IMR-90 (cell line): ENCODE measurements around the gene LRRC15. TPM values are rescaled to one million over a fixed set of nuclear protein-coding genes. Genes with fewer than 3 reads are reported as not detected.

Experiments used
- ATAC-seq: fragments of 200-7000 bp; cut with Tn5 transposase; 2 replicates; pipeline ENCODE4 v1.9.1; 2020; ENCODE audit warnings: low read depth, mild to moderate bottlenecking, moderate library complexity
- BruUV-seq: library from RNA; stranded (reverse); fragments of 400-500 nt; replicated peaks from 2 replicates; lab custom pipeline; 2021; lab: Mats Ljungman, UMichigan
- CTCF ChIA-PET: fragments of 300-600 bp; formaldehyde crosslinking; extraction: SDS; loops from one replicate; lab custom pipeline; 2021; ENCODE audit warnings: antibody characterized with exemption; lab: Yijun Ruan, JAX
- POLR2A ChIA-PET: fragments of 300-600 bp; sonication (Branson Sonifier 250); formaldehyde crosslinking; loops from one replicate; lab custom pipeline; 2022; ENCODE audit warnings: antibody characterized with exemption; ENCODE audit not compliant: unreplicated experiment; lab: Charles Lee
- DNase-seq: peaks from one replicate; pipeline ENCODE4 v3.0.0; 2013
- H2AFZ ChIP-seq: replicated peaks from 2 replicates; pipeline ENCODE3; 2013; ENCODE audit warnings: low read length, mild to moderate bottlenecking; ENCODE audit not compliant: poor library complexity
- H2AK5ac ChIP-seq: 2 replicates; pipeline ENCODE4 v1.6.1; 2013; ENCODE audit warnings: low read depth, low read length, inconsistent platforms
- H2AK9ac ChIP-seq: replicated peaks from 2 replicates; pipeline ENCODE3; 2013; ENCODE audit warnings: mild to moderate bottlenecking, low read depth, low read length, moderate library complexity; ENCODE audit not compliant: poor library complexity
- H2BK120ac ChIP-seq: 2 replicates; pipeline ENCODE4 v1.6.1; 2013; ENCODE audit warnings: low read depth, low read length, inconsistent platforms
- H2BK15ac ChIP-seq: 3 replicates; pipeline ENCODE4 v1.6.1; 2013; ENCODE audit warnings: low read depth, low read length, inconsistent platforms
- H2BK20ac ChIP-seq: 2 replicates; pipeline ENCODE4 v1.6.1; 2013; ENCODE audit warnings: low read depth, mild to moderate bottlenecking, inconsistent platforms, low read length, moderate library complexity
- H2BK5ac ChIP-seq: 2 replicates; pipeline ENCODE4 v1.6.1; 2013; ENCODE audit warnings: mild to moderate bottlenecking, low read depth, low read length, inconsistent platforms; ENCODE audit not compliant: poor library complexity, severe bottlenecking
- H3K14ac ChIP-seq: replicated peaks from 2 replicates; pipeline ENCODE4 v1.6.1; 2013; ENCODE audit warnings: low read depth, low read length, inconsistent platforms
- H3K18ac ChIP-seq: 2 replicates; pipeline ENCODE4 v1.6.1; 2013; ENCODE audit warnings: low read depth, low read length, control low read depth
- H3K23ac ChIP-seq: 2 replicates; pipeline ENCODE4 v1.6.1; 2013; ENCODE audit warnings: low read depth, low read length, inconsistent platforms
- H3K27ac ChIP-seq: 2 replicates; pipeline ENCODE4 v1.5.1; 2013; ENCODE audit warnings: mild to moderate bottlenecking, control low read depth, low read length; ENCODE audit not compliant: insufficient read depth
- H3K27me3 ChIP-seq: 2 replicates; pipeline ENCODE4 v1.6.1; 2013; ENCODE audit warnings: low read length; ENCODE audit not compliant: control insufficient read depth, insufficient read depth
- H3K36me3 ChIP-seq: 2 replicates; pipeline ENCODE4 v1.6.1; 2013; ENCODE audit warnings: low read length, mixed read lengths; ENCODE audit not compliant: control insufficient read depth, insufficient read depth
- H3K4ac ChIP-seq: 2 replicates; pipeline ENCODE4 v1.6.1; 2013; ENCODE audit warnings: low read depth, low read length, inconsistent platforms
- H3K4me1 ChIP-seq: 2 replicates; pipeline ENCODE4 v1.6.1; 2013; ENCODE audit warnings: low read length, mixed read lengths; ENCODE audit not compliant: control insufficient read depth, insufficient read depth
- H3K4me2 ChIP-seq: 2 replicates; pipeline ENCODE4 v1.6.1; 2013; ENCODE audit warnings: low read depth, mild to moderate bottlenecking, control low read depth, low read length, moderate library complexity
- H3K4me3 ChIP-seq: 2 replicates; pipeline ENCODE4 v1.5.1; 2013; ENCODE audit warnings: low read depth, mild to moderate bottlenecking, control low read depth, low read length, moderate library complexity; ENCODE audit not compliant: insufficient read depth
- H3K56ac ChIP-seq: 2 replicates; pipeline ENCODE4 v1.6.1; 2013; ENCODE audit warnings: low read length, inconsistent platforms; ENCODE audit not compliant: insufficient read depth; ENCODE audit errors: extremely low read depth
- H3K79me1 ChIP-seq, 2 experiments: 2 replicates each; pipeline ENCODE4 v1.6.1; 2013; ENCODE audit warnings: low read length in 2 of 2, inconsistent platforms in 1 of 2, low read depth in 1 of 2
- H3K9ac ChIP-seq: 2 replicates; pipeline ENCODE4 v1.6.1; 2013; ENCODE audit warnings: low read depth, low read length, control low read depth
- H3K9me1 ChIP-seq: 2 replicates; pipeline ENCODE4 v1.6.1; 2013; ENCODE audit warnings: low read length, inconsistent platforms; ENCODE audit not compliant: insufficient read depth
- H3K9me3 ChIP-seq: 2 replicates; pipeline ENCODE4 v1.6.1; 2013; ENCODE audit warnings: low read length; ENCODE audit not compliant: control insufficient read depth, insufficient read depth
- H4K20me1 ChIP-seq: 2 replicates; pipeline ENCODE4 v1.6.1; 2013; ENCODE audit warnings: low read length, inconsistent platforms; ENCODE audit not compliant: insufficient read depth
- H4K5ac ChIP-seq: 2 replicates; pipeline ENCODE4 v1.6.1; 2013; ENCODE audit warnings: mild to moderate bottlenecking, low read depth, low read length, control low read depth
- H4K8ac ChIP-seq, 2 experiments: 2 replicates each; pipeline ENCODE4 v1.6.1; 2013; ENCODE audit warnings: low read depth in 2 of 2, low read length in 2 of 2, control low read depth in 1 of 2, inconsistent platforms in 1 of 2
- H4K91ac ChIP-seq: 2 replicates; pipeline ENCODE4 v1.6.1; 2013; ENCODE audit warnings: low read depth, low read length, inconsistent platforms; ENCODE audit not compliant: insufficient read depth
- CHD1 ChIP-seq: IDR thresholded peaks from 2 replicates; pipeline ENCODE4 v1.6.1; 2012; ENCODE audit warnings: low read depth, low read length, improper control_type of control experiment
- MXI1 ChIP-seq: IDR thresholded peaks from 2 replicates; pipeline ENCODE4 v1.6.1; 2012; ENCODE audit warnings: low read depth, mild to moderate bottlenecking, low read length, moderate library complexity, borderline replicate concordance
- RCOR1 ChIP-seq: IDR thresholded peaks from 2 replicates; pipeline ENCODE4 v1.6.1; 2012; ENCODE audit warnings: mild to moderate bottlenecking, low read length, improper control_type of control experiment; ENCODE audit not compliant: insufficient replicate concordance
- SMC3 ChIP-seq: fragments of 150-350 bp; IDR thresholded peaks from 2 replicates; pipeline ENCODE4 v1.6.1; 2016; ENCODE audit warnings: low read depth, mild to moderate bottlenecking, antibody characterized with exemption, low read length, moderate library complexity
- WGBS, 2 experiments: methylation state at CpG; one replicate each; pipeline versions ENCODE4 v1.1.5 to v1.1.7; 2013; ENCODE audit warnings: missing lambda C conversion rate in 2 of 2; ENCODE audit not compliant: insufficient read length in 1 of 2; ENCODE audit errors: extremely low coverage in 2 of 2; 5-methylcytosine and 5-hydroxymethylcytosine counted together
- dilution Hi-C: fragments of 300-500 bp; cut with HindIII; formaldehyde crosslinking; loops from one replicate; pipeline ENCODE4 v1.14.3; 2018; ENCODE audit warnings: low sequenced_read_pairs; ENCODE audit not compliant: unreplicated experiment
- in situ Hi-C: fragments of 300-500 bp; cut with MboI; formaldehyde crosslinking; loops from 3 replicates; pipeline ENCODE4 v1.14.3; 2019; ENCODE audit warnings: low sequenced_read_pairs, inconsistent platforms, mixed read lengths
- intact Hi-C: fragments of 100-400 bp; cut with micrococcal nuclease; formaldehyde crosslinking; loops from 2 replicates; pipeline ENCODE4 v1.10.0; 2022
- polyA plus RNA-seq, 3 experiments: library from polyadenylated mRNA; depleted of rRNA; stranded (reverse); fragments of >200 nt; gene quantifications; 2 replicates each; pipeline ENCODE4 v1.2.3, GENCODE V29; 2012; ENCODE audit warnings: low replicate concordance in 1 of 3
- total RNA-seq: library from RNA; depleted of rRNA; stranded (reverse); fragments of >200 nt; gene quantifications from 2 replicates; pipeline ENCODE4 v1.2.3, GENCODE V29; 2012
- TF ChIP-seq, protein P1 (sequence below): fragments of 150-350 bp; IDR thresholded peaks from 2 replicates; pipeline ENCODE4 v1.6.1; 2016; ENCODE audit warnings: low read depth, mild to moderate bottlenecking, low read length, moderate library complexity, borderline replicate concordance
- TF ChIP-seq, protein P2 (sequence below): conservative IDR thresholded peaks from 2 replicates; pipeline ENCODE4 v1.5.1; 2012; ENCODE audit warnings: mild to moderate bottlenecking, low read depth, low read length, improper control_type of control experiment

The LRRC15 gene
- total and polyA plus RNA-seq, 2 of the 4 experiments (the other 2 are of a cell fraction) = 2.5 to 9.0 TPM

DNA sequence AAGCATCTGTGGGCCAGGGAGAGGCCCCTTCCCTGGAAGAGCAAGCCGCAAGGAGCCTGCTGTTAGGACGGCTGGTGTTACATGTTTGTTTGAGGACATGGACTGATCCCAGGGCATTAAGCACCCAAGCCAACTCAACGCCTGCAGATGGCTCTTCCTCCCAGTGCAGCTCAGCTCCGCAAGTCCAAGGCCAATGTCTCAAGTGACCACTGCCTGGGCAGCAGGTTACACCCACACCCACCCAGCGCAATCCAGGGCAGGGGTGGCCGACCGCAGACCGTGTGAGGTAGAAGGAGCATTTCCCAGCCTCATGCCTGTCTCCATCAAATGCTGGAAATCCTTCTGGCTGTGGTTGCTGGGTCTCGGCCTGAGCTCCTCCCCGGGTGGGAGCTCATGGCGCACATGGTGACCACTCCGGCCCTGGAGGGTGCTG, 15.0 kb upstream of the LRRC15 start:
- H4K91ac ChIP-seq = no peak overlapping the region
- no peak overlapping the region for H2BK5ac ChIP-seq
- in situ Hi-C loops (no loop called here), dilution Hi-C loops (no loop called here), intact Hi-C loops (no loop called here)
- H3K9ac ChIP-seq = no peak overlapping the region
- H4K8ac ChIP-seq = no peak overlapping the region
- no peak overlapping the region for H3K56ac ChIP-seq
- H2AK9ac ChIP-seq = peak overlapping the region; percentile 37
- ChIA-PET POLR2A (no interaction called here), CTCF (no interaction called here)
- H3K4ac ChIP-seq = no peak overlapping the region
- DNase-seq (no peak), ATAC-seq (no peak)
- no peak overlapping the region for H3K14ac ChIP-seq
- H3K36me3 ChIP-seq = no peaks in the 10 kb centered on the region
- H3K9me3 ChIP-seq = no peaks in the 10 kb centered on the region
- no CpG with 5 or more reads among the region's 12 CpGs for WGBS, 2 experiments
- H3K4me2 ChIP-seq = no peak overlapping the region
- H3K23ac ChIP-seq = no peak overlapping the region
- peak overlapping the region; percentile 51 for H2AFZ ChIP-seq
- TF ChIP-seq, protein P1, sequence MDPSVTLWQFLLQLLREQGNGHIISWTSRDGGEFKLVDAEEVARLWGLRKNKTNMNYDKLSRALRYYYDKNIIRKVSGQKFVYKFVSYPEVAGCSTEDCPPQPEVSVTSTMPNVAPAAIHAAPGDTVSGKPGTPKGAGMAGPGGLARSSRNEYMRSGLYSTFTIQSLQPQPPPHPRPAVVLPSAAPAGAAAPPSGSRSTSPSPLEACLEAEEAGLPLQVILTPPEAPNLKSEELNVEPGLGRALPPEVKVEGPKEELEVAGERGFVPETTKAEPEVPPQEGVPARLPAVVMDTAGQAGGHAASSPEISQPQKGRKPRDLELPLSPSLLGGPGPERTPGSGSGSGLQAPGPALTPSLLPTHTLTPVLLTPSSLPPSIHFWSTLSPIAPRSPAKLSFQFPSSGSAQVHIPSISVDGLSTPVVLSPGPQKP = no peak
- TF ChIP-seq CHD1 (no peak), RCOR1 (no peak), SMC3 (no peak), MXI1 (no peak)
- TF ChIP-seq, protein P2, sequence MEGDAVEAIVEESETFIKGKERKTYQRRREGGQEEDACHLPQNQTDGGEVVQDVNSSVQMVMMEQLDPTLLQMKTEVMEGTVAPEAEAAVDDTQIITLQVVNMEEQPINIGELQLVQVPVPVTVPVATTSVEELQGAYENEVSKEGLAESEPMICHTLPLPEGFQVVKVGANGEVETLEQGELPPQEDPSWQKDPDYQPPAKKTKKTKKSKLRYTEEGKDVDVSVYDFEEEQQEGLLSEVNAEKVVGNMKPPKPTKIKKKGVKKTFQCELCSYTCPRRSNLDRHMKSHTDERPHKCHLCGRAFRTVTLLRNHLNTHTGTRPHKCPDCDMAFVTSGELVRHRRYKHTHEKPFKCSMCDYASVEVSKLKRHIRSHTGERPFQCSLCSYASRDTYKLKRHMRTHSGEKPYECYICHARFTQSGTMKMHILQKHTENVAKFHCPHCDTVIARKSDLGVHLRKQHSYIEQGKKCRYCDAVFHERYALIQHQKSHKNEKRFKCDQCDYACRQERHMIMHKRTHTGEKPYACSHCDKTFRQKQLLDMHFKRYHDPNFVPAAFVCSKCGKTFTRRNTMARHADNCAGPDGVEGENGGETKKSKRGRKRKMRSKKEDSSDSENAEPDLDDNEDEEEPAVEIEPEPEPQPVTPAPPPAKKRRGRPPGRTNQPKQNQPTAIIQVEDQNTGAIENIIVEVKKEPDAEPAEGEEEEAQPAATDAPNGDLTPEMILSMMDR = no peak
- H3K27ac ChIP-seq = no peak overlapping the region
- H3K79me1 ChIP-seq = no peaks in the 10 kb centered on the region
- BruUV-seq = no TSS peak
- H2BK15ac ChIP-seq = no peak overlapping the region
- H3K18ac ChIP-seq = no peak overlapping the region
- no peak overlapping the region for H3K4me3 ChIP-seq
- no peak overlapping the region for H2AK5ac ChIP-seq
- no peaks in the 10 kb centered on the region for H3K4me1 ChIP-seq
- H4K5ac ChIP-seq = no peak overlapping the region
- peaks cover 38% of the 10 kb centered on the region for H3K27me3 ChIP-seq
- H2BK20ac ChIP-seq = no peak overlapping the region
- H4K20me1 ChIP-seq = no peaks in the 10 kb centered on the region
- H3K9me1 ChIP-seq = no peaks in the 10 kb centered on the region
- H2BK120ac ChIP-seq = no peak overlapping the region
